ENCODE measurements around the gene SPOCK1.

The SPOCK1 gene

DNA sequence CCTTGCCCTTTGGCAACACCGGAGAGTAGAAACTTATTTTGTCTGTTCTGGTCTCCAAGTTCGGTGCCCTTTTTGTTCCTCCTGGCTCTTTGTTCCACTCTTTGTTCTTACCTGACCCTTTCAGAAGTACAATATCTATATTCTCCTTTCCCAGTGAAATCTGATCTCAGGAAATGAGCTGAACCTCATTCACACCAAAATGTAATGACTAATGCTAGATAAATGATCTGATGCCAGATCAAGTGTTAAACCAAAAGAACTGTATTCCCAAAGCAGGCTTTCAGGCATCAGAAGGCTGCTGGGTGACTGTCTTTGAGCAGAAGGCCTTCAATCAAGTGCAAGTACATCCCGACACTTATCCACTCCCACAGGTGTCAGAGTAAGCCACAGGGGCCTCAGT, 156.4 kb downstream of the SPOCK1 start:
- TF ChIP-seq, protein P1, sequence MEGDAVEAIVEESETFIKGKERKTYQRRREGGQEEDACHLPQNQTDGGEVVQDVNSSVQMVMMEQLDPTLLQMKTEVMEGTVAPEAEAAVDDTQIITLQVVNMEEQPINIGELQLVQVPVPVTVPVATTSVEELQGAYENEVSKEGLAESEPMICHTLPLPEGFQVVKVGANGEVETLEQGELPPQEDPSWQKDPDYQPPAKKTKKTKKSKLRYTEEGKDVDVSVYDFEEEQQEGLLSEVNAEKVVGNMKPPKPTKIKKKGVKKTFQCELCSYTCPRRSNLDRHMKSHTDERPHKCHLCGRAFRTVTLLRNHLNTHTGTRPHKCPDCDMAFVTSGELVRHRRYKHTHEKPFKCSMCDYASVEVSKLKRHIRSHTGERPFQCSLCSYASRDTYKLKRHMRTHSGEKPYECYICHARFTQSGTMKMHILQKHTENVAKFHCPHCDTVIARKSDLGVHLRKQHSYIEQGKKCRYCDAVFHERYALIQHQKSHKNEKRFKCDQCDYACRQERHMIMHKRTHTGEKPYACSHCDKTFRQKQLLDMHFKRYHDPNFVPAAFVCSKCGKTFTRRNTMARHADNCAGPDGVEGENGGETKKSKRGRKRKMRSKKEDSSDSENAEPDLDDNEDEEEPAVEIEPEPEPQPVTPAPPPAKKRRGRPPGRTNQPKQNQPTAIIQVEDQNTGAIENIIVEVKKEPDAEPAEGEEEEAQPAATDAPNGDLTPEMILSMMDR (IDR thresholded peaks at IDR 0.05; ENCODE audit: low read depth, low read length, missing control alignments): no peak
- DNase-seq (ENCODE audit: extremely low read depth, low read depth): no peak
- no peak overlapping the region for H3K4me3 ChIP-seq (replicated peaks; ENCODE audit: low read depth, low read length)

DNA sequence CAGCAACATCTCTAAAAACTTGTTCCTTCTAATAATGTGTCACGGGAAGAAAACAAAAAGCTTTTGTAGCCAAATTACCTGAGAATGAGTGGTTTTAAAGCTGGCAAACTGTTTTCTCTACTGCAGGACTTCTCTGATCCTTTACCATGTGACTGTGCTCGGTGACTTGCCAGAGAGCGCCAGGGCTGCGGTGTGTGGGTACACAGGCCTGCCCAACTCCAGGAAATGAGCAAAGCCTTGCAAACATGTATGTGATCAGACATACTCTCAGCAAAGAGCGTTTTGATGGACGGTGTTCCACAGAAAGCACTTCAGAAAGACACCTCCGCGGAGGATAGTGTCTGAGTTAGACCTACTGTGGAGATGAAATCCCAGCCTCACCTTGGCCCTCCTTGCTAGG, 157.3 kb downstream of the SPOCK1 start:
- no peak for DNase-seq (ENCODE audit: extremely low read depth, low read depth)

DNA sequence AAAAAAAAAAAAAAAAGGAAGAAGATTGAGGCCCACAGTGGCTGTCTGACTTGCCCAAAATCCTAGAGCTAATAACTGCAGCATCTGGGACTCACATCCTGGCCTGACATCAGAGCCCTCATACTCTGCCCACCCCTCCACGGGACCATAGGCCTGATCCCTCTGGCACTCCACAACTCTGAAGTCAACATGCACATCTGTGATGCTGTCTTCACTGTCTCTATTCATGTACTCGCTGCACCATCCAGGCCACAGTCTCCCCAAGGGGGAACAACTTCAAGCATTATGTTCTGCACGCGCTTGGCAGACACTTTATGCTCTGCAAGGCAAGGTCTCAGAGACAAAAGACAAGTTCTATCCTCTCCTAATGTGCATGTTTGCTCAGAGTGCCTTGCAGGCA, 158.2 kb downstream of the SPOCK1 start:
- no peak for DNase-seq (ENCODE audit: extremely low read depth, low read depth)
- no peak overlapping the region for H3K4me3 ChIP-seq (replicated peaks; ENCODE audit: low read depth, low read length)
- TF ChIP-seq, protein P1 (IDR thresholded peaks at IDR 0.05; ENCODE audit: low read depth, low read length, missing control alignments): no peak

More for the DNA sequence above, 157.3 kb downstream of the SPOCK1 start:
- TF ChIP-seq, protein P1 (IDR thresholded peaks at IDR 0.05; ENCODE audit: low read depth, low read length, missing control alignments): no peak
- H3K4me3 ChIP-seq (replicated peaks; ENCODE audit: low read depth, low read length): no peak overlapping the region

GRCh38 chr5:137336565-137337120, 162.5 kb downstream of the SPOCK1 start:
- H3K4me3 ChIP-seq (replicated peaks; ENCODE audit: low read depth, low read length): no peak overlapping the region
- DNase-seq (ENCODE audit: extremely low read depth, low read depth): no peak
- TF ChIP-seq, protein P1 (IDR thresholded peaks at IDR 0.05; ENCODE audit: low read depth, low read length, missing control alignments): no peak

GRCh38 chr5:137336161-137336560, 163.0 kb downstream of the SPOCK1 start:
- TF ChIP-seq, protein P1 (IDR thresholded peaks at IDR 0.05; ENCODE audit: low read depth, low read length, missing control alignments): no peak
- no peak for DNase-seq (ENCODE audit: extremely low read depth, low read depth)
- no peak overlapping the region for H3K4me3 ChIP-seq (replicated peaks; ENCODE audit: low read depth, low read length)

- DNase-seq (ENCODE audit: extremely low read depth, low read depth): no peak
- H3K4me3 ChIP-seq (replicated peaks; ENCODE audit: low read depth, low read length): no peak overlapping the region
- TF ChIP-seq, protein P1 (IDR thresholded peaks at IDR 0.05; ENCODE audit: low read depth, low read length, missing control alignments): no peak
These were observed 163.6 kb downstream of the SPOCK1 start for GRCh38 chr5:137335493-137335892.

GRCh38 chr5:137333928-137334327, 165.2 kb downstream of the SPOCK1 start:
- DNase-seq (ENCODE audit: extremely low read depth, low read depth): no peak
- H3K4me3 ChIP-seq (replicated peaks; ENCODE audit: low read depth, low read length): no peak overlapping the region
- TF ChIP-seq, protein P1 (IDR thresholded peaks at IDR 0.05; ENCODE audit: low read depth, low read length, missing control alignments): no peak
